Measurements from ENCODE around the gene PDCL3. TPM values are rescaled to one million over a fixed set of nuclear protein-coding genes. Genes with fewer than 3 reads are reported as not detected.

PDCL3 gene
- total RNA-seq, 1 donor from 2014 or later = 15.0 TPM

DNA sequence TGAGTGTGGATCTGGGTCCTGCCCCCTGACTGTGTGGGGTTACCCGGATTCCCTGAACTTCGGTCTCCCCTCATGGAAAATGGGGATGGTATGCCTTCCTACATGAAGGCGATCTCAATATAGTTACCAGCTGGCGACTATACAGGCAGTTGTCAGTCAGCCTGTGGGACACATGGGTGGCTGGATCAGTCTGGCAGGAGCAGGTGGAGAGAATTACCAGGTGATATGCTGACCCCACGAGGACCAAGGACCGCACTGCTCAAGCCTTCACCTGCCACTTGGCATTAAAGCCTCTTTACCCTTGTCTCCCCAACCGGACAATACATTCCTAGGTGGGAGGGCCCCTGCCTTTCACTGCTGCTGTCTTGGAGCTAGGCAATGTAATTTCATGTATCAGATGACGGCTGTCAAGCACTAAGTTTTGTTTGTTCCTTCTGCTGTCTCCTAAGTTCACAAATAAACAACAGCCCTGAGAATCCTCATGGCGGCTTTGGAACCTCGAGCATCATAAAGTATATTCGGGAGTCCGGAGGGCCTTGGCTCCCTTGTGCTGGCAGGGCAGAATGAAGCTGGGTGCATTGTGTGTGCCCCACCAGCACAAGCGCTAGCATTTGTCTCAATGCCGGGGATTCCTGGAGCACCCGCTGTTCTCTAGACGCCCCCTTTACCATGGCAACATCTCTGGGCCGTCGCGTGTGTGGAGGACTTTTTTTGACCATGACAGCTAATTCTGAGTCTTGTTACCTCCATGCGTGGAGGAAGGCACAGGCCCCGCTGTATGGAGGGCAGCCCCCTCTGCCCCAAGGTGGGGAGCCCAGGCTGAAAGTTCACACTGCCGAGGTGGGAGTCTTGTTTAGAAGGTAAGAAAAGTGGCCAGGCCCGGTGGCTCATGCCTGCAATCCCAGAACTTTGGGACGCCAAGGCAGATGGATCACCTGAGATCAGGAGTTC, 48.6 kb downstream of the PDCL3 start:
- DNase-seq (ENCODE audit: low read depth in 2 of 2) = no peak

- no peak for DNase-seq (ENCODE audit: low read depth in 2 of 2)
Measured at GRCh38 chr2:100612388-100613000, 49.7 kb downstream of the PDCL3 start.

DNA sequence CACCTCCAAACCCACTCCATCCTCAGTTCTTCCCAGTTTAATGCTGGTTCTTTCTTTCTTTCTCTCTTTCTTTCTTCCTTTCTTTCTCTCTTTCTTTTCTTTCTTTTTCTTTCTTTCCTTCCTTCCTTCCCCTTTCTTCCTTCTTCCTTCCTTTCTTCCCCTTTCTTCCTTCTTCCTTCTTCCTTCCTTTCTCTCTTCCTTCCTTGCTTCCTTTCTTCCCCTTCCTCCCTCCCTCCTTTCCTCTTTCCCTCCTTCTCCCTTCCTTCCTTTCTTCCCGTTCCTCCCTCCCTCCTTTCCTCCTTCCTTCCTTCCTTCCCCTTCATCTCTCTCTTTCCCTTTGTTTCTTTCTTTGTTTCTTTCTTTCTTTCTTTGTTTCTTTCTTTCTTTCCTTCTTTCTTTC, 50.9 kb downstream of the PDCL3 start:
- DNase-seq (ENCODE audit: low read depth in 2 of 2) = no peak

GRCh38 chr2:100614455-100615000, 51.7 kb downstream of the PDCL3 start:
- no peak for DNase-seq (ENCODE audit: low read depth in 2 of 2)

DNA sequence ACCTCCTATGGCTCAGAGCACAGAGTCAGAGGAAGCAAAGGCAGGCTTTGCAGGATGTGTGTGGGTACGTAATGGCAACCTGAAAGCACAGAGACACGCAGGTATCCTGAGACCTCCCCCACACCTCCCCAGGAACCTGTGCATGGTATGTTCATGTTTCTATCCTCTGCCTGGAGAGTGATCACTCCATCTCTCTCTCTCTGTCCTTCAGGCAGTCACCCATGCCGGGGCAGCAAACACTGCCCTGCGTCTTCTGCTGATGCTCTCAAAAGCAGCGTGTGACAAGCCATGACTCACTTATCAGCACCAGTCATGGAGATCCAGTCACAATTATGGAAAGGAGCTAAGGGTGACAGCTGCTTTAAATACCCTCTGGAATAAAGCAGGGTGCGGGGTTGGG, 52.7 kb downstream of the PDCL3 start:
- no peak for DNase-seq (ENCODE audit: low read depth in 2 of 2)

DNA sequence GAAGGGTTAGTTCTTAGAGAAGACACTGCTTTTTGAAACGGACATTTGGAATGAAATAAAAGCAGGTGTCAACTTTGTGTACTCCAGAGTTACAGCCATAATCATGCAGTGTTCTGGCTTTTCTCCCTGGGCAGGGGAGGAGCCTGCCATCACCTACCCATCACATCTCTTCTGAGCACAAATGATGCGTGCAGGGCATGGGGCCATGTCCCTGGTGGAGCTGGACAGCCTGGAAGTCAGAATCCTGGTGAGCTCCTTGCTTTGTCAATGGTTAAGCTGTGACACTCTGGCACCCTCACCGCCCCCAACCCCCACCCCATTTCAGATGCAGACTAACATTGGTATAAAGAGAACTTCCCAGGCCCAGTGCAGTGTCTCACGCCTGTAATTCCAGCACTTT, 53.1 kb downstream of the PDCL3 start:
- no peak for DNase-seq (ENCODE audit: low read depth in 2 of 2)

DNA sequence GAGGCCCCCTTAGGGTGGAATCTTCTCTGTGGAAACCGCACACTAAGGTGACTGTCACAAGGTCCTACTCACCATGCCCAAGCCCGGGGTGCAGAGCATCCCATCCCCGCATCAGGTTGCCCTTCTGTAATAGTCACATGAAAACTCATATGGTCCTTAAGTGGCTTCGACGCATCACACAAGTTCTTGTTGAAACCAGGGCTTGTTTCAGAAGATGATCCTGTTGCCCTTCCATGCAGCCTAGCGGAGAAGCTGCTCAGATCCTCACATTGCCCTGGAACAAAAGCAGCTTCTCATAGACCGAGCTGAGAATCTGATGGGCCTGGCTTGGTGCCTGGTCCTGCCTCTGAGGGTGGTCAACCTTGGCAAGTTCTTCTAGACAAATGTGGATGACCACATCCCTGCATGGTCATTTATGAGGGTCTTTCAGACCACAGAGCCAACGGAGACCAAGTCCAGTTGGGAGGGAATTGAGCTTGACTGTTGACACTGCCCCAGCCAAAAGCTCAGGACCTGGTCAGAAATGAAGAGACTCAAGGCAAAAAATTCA, 54.1 kb downstream of the PDCL3 start:
- no peak for DNase-seq (ENCODE audit: low read depth in 2 of 2)

DNA sequence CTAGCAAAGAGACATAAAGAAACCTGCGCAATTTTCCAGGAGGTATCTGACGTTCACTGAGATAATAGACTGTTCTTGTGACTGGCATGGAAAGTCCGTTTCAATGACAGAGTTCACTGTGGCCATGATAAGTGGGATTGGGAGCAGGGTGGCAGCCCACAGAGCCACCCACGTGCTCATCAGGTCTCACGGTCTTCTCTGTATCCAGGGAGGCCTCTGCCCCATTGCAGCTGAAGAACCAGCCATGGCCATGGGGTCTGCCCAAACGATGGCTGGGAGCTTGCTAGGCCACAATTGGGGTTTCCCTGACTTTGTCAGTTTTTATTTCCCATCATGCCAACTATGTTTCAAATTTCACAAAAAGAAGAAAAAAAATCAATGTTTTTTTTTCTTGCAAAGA, 57.2 kb downstream of the PDCL3 start:
- DNase-seq (ENCODE audit: low read depth in 2 of 2) = no peak

DNA sequence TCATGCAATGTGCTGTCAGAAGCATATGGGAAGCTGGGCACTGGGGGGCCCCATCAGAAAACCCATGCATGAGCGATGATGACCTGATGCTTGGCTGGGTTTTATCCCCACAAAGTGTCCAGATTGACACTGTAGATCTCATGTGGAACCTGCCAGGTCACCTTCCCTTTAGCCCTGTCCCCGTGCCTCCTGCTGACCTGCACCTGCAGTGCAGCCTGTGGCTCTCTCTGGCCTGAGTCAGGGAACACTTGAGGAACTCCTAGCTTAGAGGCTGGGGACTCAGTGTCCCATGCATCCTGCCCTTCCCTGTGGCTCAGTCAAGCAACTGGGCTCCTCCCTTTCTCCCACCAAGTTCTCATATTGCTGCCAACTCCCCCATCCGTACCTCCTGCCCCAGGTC, 57.7 kb downstream of the PDCL3 start:
- DNase-seq (ENCODE audit: low read depth in 2 of 2) = no peak

DNA sequence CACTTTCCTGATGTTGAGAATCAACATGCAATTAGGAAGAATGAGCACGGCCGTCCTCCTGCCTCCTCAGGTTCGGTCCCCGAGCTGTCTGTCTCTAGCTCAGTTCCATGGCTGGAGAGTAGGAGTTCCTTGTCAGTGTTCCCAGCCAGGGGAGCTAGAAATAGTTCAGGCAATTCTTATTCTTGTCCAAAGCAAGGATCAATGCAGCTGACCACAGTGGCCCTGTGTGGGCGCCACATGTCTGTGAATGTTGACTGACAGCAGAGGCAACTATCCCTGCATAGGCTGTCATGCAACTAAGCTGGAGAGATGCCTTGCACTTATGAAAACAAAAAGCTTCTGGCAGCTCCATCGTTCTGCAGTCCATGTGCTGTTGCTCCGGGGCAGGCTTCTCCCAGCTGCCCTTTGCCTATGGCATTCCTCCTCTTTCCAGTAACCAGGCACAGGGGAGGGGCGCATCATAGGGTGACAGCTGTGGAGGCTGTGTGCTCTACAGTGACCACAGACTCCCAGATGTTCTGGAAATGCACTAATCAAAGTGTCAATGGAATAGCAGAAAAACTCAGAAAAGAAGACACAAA, 58.7 kb downstream of the PDCL3 start:
- DNase-seq (ENCODE audit: low read depth in 2 of 2) = no peak

DNA sequence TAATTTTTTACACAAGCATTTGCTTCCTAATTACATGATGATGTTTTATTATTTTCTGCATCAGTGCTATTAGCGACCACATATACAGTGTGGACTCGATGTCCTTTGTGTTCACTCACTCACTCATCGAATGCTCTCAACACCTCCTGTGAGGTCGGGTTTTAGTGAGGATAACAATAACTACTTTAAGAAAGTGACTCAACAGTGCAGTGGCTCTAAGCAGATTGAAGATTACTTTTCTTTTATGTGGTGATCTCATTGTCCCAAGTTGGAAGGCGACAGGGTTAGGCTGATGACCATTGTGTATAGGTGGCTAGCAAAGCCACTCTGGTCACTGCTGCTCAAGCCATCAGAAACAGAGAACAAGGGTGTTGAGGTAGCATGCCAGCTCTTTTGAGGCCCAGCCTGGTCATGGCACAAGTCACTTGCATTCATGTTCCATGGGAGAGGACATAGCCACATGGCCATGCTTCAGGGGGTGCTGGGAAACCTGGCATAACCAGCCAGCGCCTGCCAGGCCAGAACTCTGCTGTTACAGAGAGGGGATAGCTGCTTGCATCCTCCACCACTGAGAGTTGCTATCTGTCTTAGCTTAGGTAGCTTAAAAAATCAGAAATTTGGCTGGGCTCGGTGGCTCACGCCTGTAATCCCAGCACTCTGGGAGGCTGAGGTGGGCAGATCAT, 60.4 kb downstream of the PDCL3 start:
- DNase-seq (ENCODE audit: low read depth in 2 of 2) = no peak

GRCh38 chr2:100623930-100624329, 61.1 kb downstream of the PDCL3 start:
- no peak for DNase-seq (ENCODE audit: low read depth in 2 of 2)

DNA sequence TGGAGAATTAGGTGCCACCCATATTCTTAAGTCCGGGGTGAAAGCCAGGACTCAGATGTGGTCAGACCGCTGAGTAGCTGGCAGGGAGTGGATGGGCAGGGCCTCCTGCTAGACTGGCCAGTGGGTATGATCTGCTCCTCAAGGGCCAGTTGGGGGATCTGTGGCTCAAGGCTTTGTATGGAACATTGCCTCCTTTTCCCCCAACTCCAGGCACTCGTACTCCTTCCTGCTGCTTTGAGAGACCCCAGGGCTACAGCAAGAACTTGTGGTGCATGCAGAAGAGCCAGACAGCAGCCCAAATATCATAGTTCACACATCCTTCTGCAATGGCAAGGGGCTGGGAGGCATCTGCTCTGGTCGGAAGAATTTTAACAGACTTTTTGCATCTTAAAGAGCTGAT, 61.7 kb downstream of the PDCL3 start:
- no peak for DNase-seq (ENCODE audit: low read depth in 2 of 2)

DNA sequence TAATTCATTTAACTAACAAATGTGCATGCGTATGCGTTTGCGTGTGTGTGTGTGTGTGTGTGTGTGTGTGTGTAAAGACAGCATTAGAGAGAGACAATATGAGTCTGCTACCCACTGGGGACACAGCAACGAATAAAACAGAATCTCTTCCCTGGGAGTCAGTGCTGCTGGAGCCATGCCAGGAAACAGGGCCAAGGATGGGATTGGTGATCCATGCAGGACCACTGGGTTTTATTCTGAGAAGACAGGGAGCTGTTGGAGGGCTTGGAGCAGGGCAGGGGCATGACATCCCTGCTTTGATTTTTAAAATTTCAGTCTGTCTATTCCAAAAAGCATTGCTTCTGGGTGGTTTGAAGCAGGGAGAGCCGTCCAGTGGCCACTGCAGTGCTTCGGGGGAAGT, 62.9 kb downstream of the PDCL3 start:
- DNase-seq (ENCODE audit: low read depth in 2 of 2) = no peak

Other genes starting within 250 kb of the PDCL3 start
- gene LONRF2, start 240.5 kb upstream of the PDCL3 start, total RNA-seq = not detected in 2 replicates
- gene CHST10, start 145.3 kb upstream of the PDCL3 start, total RNA-seq = 6.0 and 8.6 TPM in 2 replicates
- not detected in 2 replicates for gene NMS, start 92.5 kb upstream of the PDCL3 start, total RNA-seq

Measured in dermis microvascular lymphatic vessel endothelial cell (primary cell).